Activated naive CD4-positive, alpha-beta T cell treated with anti-CD3 and anti-CD28 coated beads for 36 hours (primary cell): ENCODE results near the gene LHFPL6. TPM values are rescaled to one million over a fixed set of nuclear protein-coding genes. Genes with fewer than 3 reads are reported as not detected.

Source experiments
- CTCF ChIA-PET: fragments of 350-600 bp; sonication (Branson Sonifier 250); formaldehyde crosslinking; loops from one replicate; lab custom pipeline; 2021; ENCODE audit warnings: antibody characterized with exemption; lab: Charles Lee
- DNase-seq: peaks from one replicate; pipeline ENCODE4 v3.0.0-alpha.2; 2020
- H3K27ac Mint-ChIP-seq: one replicate; pipeline ENCODE4 v1.8.0; 2021; ENCODE audit warnings: mild to moderate bottlenecking, mixed read lengths
- H3K27me3 Mint-ChIP-seq: one replicate; pipeline ENCODE4 v1.8.0; 2021; ENCODE audit warnings: low read depth, mixed read lengths
- H3K36me3 Mint-ChIP-seq: one replicate; pipeline ENCODE4 v1.8.0; 2021; ENCODE audit warnings: low read depth, mixed read lengths
- H3K4me1 Mint-ChIP-seq: one replicate; pipeline ENCODE4 v1.8.0; 2021; ENCODE audit warnings: low read depth, mixed read lengths
- H3K4me3 Mint-ChIP-seq: one replicate; pipeline ENCODE4 v1.8.0; 2021; ENCODE audit warnings: mild to moderate bottlenecking, moderate library complexity, mixed read lengths
- H3K9me3 Mint-ChIP-seq: one replicate; pipeline ENCODE4 v1.8.0; 2021; ENCODE audit warnings: mixed read lengths
- intact Hi-C: fragments of 100-400 bp; cut with micrococcal nuclease; formaldehyde crosslinking; loops from one replicate; pipeline ENCODE4 v1.15.1; 2023
- total RNA-seq, 2 experiments: library from RNA; stranded (reverse); gene quantifications; one replicate each; pipeline ENCODE4 v1.2.3, GENCODE V29; 2021

LHFPL6 gene
- total RNA-seq, 2 experiments from 2014 or later = 1.2 to 1.5 TPM

GRCh38 chr13:39401756-39402155, 201.2 kb downstream of the LHFPL6 start:
- Mint-ChIP-seq H3K27me3 (peaks cover 11% of the 10 kb centered on the region), H3K27ac (no peak overlapping the region), H3K4me3 (no peak overlapping the region), H3K9me3 (no peaks in the 10 kb centered on the region), H3K4me1 (no peaks in the 10 kb centered on the region), H3K36me3 (no peaks in the 10 kb centered on the region)
- intact Hi-C loops = loop anchor here (10.0 kb wide), 1 partner anchor 347 kb away; no protein-coding TSS in a partner anchor
- DNase-seq = no peak
- CTCF ChIA-PET = no interaction called here

GRCh38 chr13:39401046-39401705, 201.8 kb downstream of the LHFPL6 start:
- Mint-ChIP-seq H3K4me3 (no peak overlapping the region), H3K4me1 (no peaks in the 10 kb centered on the region), H3K36me3 (no peaks in the 10 kb centered on the region), H3K9me3 (no peaks in the 10 kb centered on the region), H3K27me3 (peaks cover 13% of the 10 kb centered on the region), H3K27ac (no peak overlapping the region)
- intact Hi-C loops = loop anchor here (10.0 kb wide), 1 partner anchor 346 kb away; no protein-coding TSS in a partner anchor
- CTCF ChIA-PET = no interaction called here
- no peak for DNase-seq

GRCh38 chr13:39399102-39399501, 203.9 kb downstream of the LHFPL6 start:
- CTCF ChIA-PET = no interaction called here
- H3K4me3 Mint-ChIP-seq = no peak overlapping the region
- intact Hi-C loops = no loop called here
- H3K27me3 Mint-ChIP-seq = peaks cover 5% of the 10 kb centered on the region
- H3K4me1 Mint-ChIP-seq = no peaks in the 10 kb centered on the region
- H3K9me3 Mint-ChIP-seq = no peaks in the 10 kb centered on the region
- H3K36me3 Mint-ChIP-seq = no peaks in the 10 kb centered on the region
- no peak overlapping the region for H3K27ac Mint-ChIP-seq
- DNase-seq = no peak

GRCh38 chr13:39397896-39398265, 205.1 kb downstream of the LHFPL6 start:
- H3K9me3 Mint-ChIP-seq = no peaks in the 10 kb centered on the region
- H3K4me3 Mint-ChIP-seq = no peak overlapping the region
- no peak for DNase-seq
- intact Hi-C loops = no loop called here
- no peaks in the 10 kb centered on the region for H3K4me1 Mint-ChIP-seq
- no peaks in the 10 kb centered on the region for H3K36me3 Mint-ChIP-seq
- H3K27me3 Mint-ChIP-seq = peaks cover 5% of the 10 kb centered on the region
- H3K27ac Mint-ChIP-seq = no peak overlapping the region
- CTCF ChIA-PET = no interaction called here

- intact Hi-C loops = no loop called here
- no peaks in the 10 kb centered on the region for H3K9me3 Mint-ChIP-seq
- H3K4me3 Mint-ChIP-seq = no peak overlapping the region
- H3K27me3 Mint-ChIP-seq = peaks cover 5% of the 10 kb centered on the region
- no peaks in the 10 kb centered on the region for H3K36me3 Mint-ChIP-seq
- no peaks in the 10 kb centered on the region for H3K4me1 Mint-ChIP-seq
- DNase-seq = no peak
- H3K27ac Mint-ChIP-seq = no peak overlapping the region
- CTCF ChIA-PET = no interaction called here
Observed at GRCh38 chr13:39397226-39397895, 205.6 kb downstream of the LHFPL6 start.

GRCh38 chr13:39394796-39395678, 208.0 kb downstream of the LHFPL6 start:
- Mint-ChIP-seq H3K27ac (no peak overlapping the region), H3K36me3 (no peaks in the 10 kb centered on the region), H3K9me3 (no peaks in the 10 kb centered on the region), H3K4me3 (no peak overlapping the region), H3K4me1 (no peaks in the 10 kb centered on the region), H3K27me3 (peaks cover 5% of the 10 kb centered on the region)
- CTCF ChIA-PET = no interaction called here
- DNase-seq = no peak
- intact Hi-C loops = no loop called here

GRCh38 chr13:39391761-39392160, 211.2 kb downstream of the LHFPL6 start:
- DNase-seq = no peak
- Mint-ChIP-seq H3K9me3 (no peaks in the 10 kb centered on the region), H3K36me3 (no peaks in the 10 kb centered on the region), H3K4me3 (no peak overlapping the region), H3K27me3 (peaks cover 3% of the 10 kb centered on the region), H3K4me1 (no peaks in the 10 kb centered on the region), H3K27ac (no peak overlapping the region)
- CTCF ChIA-PET = no interaction called here
- intact Hi-C loops = no loop called here

- no peaks in the 10 kb centered on the region for H3K9me3 Mint-ChIP-seq
- no peak overlapping the region for H3K4me3 Mint-ChIP-seq
- H3K27ac Mint-ChIP-seq = no peak overlapping the region
- CTCF ChIA-PET = no interaction called here
- intact Hi-C loops = no loop called here
- H3K4me1 Mint-ChIP-seq = no peaks in the 10 kb centered on the region
- no peaks in the 10 kb centered on the region for H3K27me3 Mint-ChIP-seq
- no peaks in the 10 kb centered on the region for H3K36me3 Mint-ChIP-seq
- no peak for DNase-seq
Observed at GRCh38 chr13:39389013-39389412, 214.0 kb downstream of the LHFPL6 start.

- no peaks in the 10 kb centered on the region for H3K36me3 Mint-ChIP-seq
- H3K4me3 Mint-ChIP-seq = no peak overlapping the region
- no peak overlapping the region for H3K27ac Mint-ChIP-seq
- H3K27me3 Mint-ChIP-seq = no peaks in the 10 kb centered on the region
- CTCF ChIA-PET = interaction anchor here (1.2 kb wide), 1 partner anchor 230 kb away, joined by 3 read pairs; no protein-coding TSS in a partner anchor
- intact Hi-C loops = no loop called here
- no peak for DNase-seq
- H3K9me3 Mint-ChIP-seq = no peaks in the 10 kb centered on the region
- no peaks in the 10 kb centered on the region for H3K4me1 Mint-ChIP-seq
Observed at GRCh38 chr13:39385621-39386231, 217.3 kb downstream of the LHFPL6 start.

GRCh38 chr13:39385154-39385553, 217.8 kb downstream of the LHFPL6 start:
- H3K9me3 Mint-ChIP-seq = no peaks in the 10 kb centered on the region
- H3K4me3 Mint-ChIP-seq = no peak overlapping the region
- CTCF ChIA-PET = interaction anchor here (1.2 kb wide), 1 partner anchor 231 kb away, joined by 3 read pairs; no protein-coding TSS in a partner anchor
- intact Hi-C loops = no loop called here
- no peak for DNase-seq
- H3K36me3 Mint-ChIP-seq = no peaks in the 10 kb centered on the region
- no peaks in the 10 kb centered on the region for H3K4me1 Mint-ChIP-seq
- H3K27me3 Mint-ChIP-seq = no peaks in the 10 kb centered on the region
- no peak overlapping the region for H3K27ac Mint-ChIP-seq

- H3K27ac Mint-ChIP-seq = no peak overlapping the region
Observed at GRCh38 chr13:39381456-39381855, 221.5 kb downstream of the LHFPL6 start.

More at GRCh38 chr13:39381456-39381855, 221.5 kb downstream of the LHFPL6 start:
- H3K36me3 Mint-ChIP-seq = no peaks in the 10 kb centered on the region
- H3K27me3 Mint-ChIP-seq = peaks cover 3% of the 10 kb centered on the region
- no peaks in the 10 kb centered on the region for H3K9me3 Mint-ChIP-seq
- H3K4me3 Mint-ChIP-seq = no peak overlapping the region
- CTCF ChIA-PET = no interaction called here
- H3K4me1 Mint-ChIP-seq = no peaks in the 10 kb centered on the region
- intact Hi-C loops = no loop called here
- no peak for DNase-seq
